HL-60 (cell line): ENCODE results near the gene STX2.

Experiments used
- CTCF ChIP-seq: IDR thresholded peaks from one replicate; pipeline ENCODE4 v1.5.1; 2011; ENCODE audit warnings: low read length, control low read depth, inconsistent platforms; ENCODE audit not compliant: insufficient read depth
- GABPA ChIP-seq: IDR thresholded peaks from 2 replicates; pipeline ENCODE4 v1.6.1; 2012; ENCODE audit warnings: low read depth
- REST ChIP-seq: IDR thresholded peaks from 2 replicates; pipeline ENCODE4 v1.6.1; 2012; ENCODE audit warnings: low read depth; ENCODE audit not compliant: insufficient replicate concordance

GRCh38 chr12:130856088-130856487 is 17.0 kb upstream of the STX2 start:
- TF ChIP-seq CTCF (no peak), REST (no peak), GABPA (no peak)
